OCI-LY7 (cell line): ENCODE data around the gene LATS2.

Experiments
- EZH2phosphoT487 ChIP-seq: fragments of 200-600 bp; sonication (generic); IDR thresholded peaks from 2 replicates; pipeline ENCODE4 v1.6.1; 2018; ENCODE audit warnings: low read depth, borderline replicate concordance, mild to moderate bottlenecking, mixed run types, antibody characterized with exemption, low read length, moderate library complexity, mixed read lengths
- TF ChIP-seq, protein P1 (sequence below): fragments of 200-600 bp; sonication (generic); conservative IDR thresholded peaks from 2 replicates; pipeline ENCODE4 v1.5.1; 2014; ENCODE audit warnings: mild to moderate bottlenecking, antibody characterized with exemption, low read length, moderate library complexity, mixed read lengths

DNA sequence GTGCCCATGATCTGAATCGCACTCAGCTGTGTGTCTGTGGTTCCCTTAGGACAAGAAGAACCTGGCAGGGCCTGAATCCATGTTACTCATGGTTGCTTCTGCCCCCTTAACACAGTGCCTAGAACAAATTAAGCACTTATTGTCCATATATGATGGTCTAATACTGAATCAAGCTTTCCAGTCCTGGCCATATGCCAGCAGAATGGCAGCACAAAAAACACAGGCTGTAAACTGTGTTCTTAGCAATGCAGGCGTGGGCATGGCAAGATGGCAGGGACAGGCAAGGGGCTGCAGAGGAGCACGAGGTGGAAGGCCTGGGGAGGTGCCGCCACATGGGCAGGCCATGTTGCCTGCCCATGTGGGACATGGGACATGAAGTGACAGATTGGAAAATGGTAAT is 68.2 kb downstream of the LATS2 start:
- TF ChIP-seq, protein P1, sequence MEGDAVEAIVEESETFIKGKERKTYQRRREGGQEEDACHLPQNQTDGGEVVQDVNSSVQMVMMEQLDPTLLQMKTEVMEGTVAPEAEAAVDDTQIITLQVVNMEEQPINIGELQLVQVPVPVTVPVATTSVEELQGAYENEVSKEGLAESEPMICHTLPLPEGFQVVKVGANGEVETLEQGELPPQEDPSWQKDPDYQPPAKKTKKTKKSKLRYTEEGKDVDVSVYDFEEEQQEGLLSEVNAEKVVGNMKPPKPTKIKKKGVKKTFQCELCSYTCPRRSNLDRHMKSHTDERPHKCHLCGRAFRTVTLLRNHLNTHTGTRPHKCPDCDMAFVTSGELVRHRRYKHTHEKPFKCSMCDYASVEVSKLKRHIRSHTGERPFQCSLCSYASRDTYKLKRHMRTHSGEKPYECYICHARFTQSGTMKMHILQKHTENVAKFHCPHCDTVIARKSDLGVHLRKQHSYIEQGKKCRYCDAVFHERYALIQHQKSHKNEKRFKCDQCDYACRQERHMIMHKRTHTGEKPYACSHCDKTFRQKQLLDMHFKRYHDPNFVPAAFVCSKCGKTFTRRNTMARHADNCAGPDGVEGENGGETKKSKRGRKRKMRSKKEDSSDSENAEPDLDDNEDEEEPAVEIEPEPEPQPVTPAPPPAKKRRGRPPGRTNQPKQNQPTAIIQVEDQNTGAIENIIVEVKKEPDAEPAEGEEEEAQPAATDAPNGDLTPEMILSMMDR: no peak
- TF ChIP-seq EZH2phosphoT487: no peak
